WI38 (cell line): ENCODE measurements around the gene POU3F2.

Experiments used
- H3K4me3 ChIP-seq: 2 replicates; pipeline ENCODE4 v1.5.1; 2011; ENCODE audit warnings: low read depth, mild to moderate bottlenecking, control low read depth, low read length
- TF ChIP-seq, protein P1 (sequence below): IDR thresholded peaks from 2 replicates; pipeline ENCODE4 v1.5.1; 2012; ENCODE audit warnings: low read depth, mild to moderate bottlenecking, control low read depth, low read length

POU3F2 gene

DNA sequence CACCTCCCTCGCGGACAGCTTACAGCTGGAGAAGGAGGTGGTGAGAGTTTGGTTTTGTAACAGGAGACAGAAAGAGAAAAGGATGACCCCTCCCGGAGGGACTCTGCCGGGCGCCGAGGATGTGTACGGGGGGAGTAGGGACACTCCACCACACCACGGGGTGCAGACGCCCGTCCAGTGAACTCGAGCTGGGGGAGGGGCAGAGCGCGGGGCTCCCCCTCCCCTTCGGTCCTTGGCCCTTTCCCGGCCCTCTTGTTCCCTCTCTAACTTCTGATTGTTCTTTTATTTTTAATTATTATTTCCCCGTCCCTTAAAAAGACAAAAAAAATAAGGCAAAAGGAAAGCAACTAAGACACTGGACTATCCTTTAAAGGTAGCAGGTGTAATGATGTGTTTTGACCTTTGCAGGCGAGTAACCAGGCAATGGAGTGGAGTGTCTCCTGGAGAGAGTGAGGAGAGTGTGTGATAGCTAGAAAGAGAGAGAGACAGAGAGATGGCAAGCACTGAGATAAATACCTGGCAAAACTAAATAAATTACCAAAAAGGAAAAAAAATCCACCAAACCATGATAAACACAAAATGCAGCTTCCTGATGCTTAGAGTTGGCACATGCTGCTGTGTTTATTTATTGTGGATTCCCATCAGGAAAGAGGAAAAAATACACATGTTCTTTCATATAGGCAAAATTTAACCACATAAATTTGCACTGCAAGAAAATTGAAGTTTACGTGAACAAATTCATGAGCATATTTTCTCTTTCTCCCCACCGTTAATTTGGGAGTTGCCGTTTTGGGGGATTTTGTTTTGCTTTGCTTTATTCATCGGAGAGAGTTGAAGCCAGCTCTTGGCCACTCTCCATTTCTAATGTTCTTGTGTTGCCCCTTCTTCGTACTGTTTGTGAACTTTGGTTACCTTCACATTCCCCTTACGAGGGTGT lies 1.9 kb downstream of the POU3F2 start:
- TF ChIP-seq, protein P1, sequence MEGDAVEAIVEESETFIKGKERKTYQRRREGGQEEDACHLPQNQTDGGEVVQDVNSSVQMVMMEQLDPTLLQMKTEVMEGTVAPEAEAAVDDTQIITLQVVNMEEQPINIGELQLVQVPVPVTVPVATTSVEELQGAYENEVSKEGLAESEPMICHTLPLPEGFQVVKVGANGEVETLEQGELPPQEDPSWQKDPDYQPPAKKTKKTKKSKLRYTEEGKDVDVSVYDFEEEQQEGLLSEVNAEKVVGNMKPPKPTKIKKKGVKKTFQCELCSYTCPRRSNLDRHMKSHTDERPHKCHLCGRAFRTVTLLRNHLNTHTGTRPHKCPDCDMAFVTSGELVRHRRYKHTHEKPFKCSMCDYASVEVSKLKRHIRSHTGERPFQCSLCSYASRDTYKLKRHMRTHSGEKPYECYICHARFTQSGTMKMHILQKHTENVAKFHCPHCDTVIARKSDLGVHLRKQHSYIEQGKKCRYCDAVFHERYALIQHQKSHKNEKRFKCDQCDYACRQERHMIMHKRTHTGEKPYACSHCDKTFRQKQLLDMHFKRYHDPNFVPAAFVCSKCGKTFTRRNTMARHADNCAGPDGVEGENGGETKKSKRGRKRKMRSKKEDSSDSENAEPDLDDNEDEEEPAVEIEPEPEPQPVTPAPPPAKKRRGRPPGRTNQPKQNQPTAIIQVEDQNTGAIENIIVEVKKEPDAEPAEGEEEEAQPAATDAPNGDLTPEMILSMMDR, result no peak
- H3K4me3 ChIP-seq, result no peak overlapping the region

DNA sequence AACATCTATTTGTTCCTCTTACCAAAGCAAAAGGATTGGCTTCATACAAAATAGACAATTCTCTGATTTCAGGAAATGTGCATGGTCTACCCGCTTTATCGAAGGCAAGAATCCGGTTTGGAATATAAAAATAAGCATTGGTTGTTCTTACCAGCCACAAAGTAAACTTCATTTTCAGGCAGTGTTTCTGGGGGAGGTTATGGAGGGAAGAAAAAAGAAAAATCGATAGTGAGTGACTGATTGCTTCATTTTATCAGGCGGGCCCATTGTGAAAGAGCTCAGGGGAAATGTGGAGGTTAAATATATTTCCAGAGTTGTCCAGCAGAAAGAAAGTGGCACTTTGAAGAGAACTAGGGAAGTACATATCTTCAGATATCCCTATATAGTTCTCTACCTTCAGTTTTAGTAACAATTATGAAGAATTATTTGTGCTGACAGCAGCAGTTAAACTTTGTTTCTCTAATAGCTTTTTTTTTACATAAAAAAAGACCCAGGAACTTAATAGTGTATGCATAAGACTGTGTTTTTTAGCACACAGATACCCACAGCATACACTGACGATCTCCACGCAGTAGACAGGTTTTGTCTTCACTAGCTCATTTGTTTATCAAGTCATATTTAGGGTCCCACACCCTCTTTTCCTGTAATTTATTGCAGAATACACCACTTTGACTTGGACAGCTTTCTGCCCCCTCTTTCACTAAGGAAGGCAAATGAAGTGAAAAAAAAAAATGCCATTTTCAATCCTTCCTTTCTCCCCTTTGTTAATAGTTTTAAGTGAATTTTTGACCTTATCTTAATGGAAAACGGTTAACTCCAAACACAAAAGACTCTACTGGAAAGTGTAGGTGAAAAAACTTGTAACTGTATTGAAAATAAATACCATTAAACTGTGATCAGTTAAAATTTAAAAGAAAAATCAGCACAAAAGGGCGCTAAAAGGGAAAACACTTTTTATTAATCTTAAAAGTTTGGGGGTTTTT lies 2.9 kb downstream of the POU3F2 start:
- H3K4me3 ChIP-seq, result no peak overlapping the region
- TF ChIP-seq, protein P1, result no peak

DNA sequence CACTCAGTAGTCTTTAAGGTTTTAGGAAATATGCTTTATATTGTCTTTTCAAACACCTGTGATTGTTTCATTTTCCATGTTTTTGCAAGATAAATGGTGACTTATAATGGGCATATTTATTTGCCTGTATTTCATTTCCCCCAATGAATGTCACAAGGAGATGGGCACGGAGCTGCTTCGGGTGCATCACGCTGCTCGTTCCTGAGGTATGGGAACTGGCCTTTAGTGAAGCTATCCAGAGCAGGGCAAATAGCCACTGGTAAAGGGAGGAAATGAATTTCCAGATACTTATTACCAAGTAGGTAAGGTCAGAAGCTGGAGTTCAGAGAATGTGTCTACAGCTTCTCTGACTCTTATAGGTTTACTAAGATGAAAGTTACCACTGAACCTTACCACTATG lies 3.7 kb downstream of the POU3F2 start:
- TF ChIP-seq, protein P1, result no peak
- H3K4me3 ChIP-seq, result no peak overlapping the region

DNA sequence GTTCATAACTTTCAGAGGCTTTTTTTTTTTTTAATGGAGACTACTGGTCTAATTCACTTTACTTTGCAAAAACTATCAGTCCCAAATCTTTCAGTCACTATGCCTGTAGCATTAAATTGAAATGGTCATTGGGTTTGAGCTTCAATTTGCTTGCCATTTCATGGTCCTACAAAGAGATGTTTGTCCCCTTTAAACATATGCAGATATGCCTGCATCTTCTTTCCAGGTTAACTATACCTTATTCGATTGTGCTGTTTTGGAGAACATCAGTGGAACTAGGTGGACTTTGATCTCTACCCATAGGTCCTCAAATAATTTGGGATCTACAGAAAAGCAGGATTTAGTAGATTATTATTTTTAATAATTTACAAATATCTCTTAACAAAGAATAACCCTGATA lies 4.6 kb downstream of the POU3F2 start:
- H3K4me3 ChIP-seq, result no peak overlapping the region
- TF ChIP-seq, protein P1, result no peak

DNA sequence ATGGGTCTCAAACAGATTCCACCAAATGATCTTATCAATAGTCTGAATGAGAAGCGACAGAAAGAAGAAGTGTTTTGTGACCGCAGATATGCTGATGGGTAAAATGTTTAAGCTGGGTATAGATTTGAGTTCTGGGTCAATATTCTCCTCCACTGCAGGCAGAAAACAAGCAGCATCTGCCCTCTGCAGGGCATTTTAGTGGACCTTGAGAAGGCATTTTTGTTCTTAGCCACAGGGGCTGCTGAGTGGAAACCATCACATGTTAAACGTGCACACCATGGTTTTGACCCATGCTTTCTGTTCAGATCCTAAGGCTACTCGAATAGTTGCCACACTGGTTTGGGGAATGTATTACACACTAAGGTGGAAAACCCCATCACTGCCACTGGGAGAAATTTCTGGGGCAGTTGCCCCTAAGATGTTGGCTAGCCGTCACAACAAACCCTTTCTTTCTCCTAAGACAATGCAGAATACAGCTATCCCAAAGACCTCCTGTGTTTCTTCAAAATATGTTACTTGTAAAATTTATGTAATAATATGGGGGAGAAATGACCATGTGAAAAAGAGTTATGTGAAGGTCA lies 5.5 kb downstream of the POU3F2 start:
- TF ChIP-seq, protein P1, result 0 out of 2 replicates have a peak, but pooled peaks have one; percentile 16

DNA sequence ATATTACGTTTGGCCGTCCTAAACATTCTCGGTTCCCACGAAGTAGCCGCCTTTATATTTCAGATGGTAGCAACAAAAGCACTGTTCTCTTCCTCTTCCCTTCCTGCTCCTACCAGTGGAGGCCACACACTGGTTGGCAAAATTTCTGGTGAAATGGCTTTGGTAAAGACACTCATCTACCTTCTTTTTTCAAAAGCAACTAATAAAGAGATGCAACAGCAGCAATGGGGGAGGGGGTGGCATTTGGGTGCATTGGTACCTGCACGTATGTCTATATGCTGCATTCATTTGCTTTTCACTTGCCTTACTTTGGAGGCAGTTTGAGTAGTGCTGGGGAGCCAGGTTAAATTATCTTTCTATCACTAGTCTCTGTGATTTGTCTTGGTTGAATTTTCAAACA lies 6.0 kb downstream of the POU3F2 start:
- no peak overlapping the region for H3K4me3 ChIP-seq
- TF ChIP-seq, protein P1, result no peak

More for the DNA sequence above, 5.5 kb downstream of the POU3F2 start:
- no peak overlapping the region for H3K4me3 ChIP-seq
